GM04504 (cell line): Measurements from ENCODE around the gene HMCN2.
A peak's percentile ranks its signal among the peaks of the same experiment; 100 is the strongest.
"Not testable (repeated sequence)": the region's sequence is repeated elsewhere in the genome, so short reads cannot be mapped to it uniquely, and the experiment has no call there.

Experiments
- DNase-seq: peaks from one replicate; pipeline ENCODE4 v3.0.0-alpha.2; 2012; ENCODE audit warnings: low read depth

The HMCN2 gene

GRCh38 chr9:130421154-130421801, 155.7 kb downstream of the HMCN2 start:
- no peak for DNase-seq

- DNase-seq = peak; percentile 68
Measured at GRCh38 chr9:130421802-130422276, 156.3 kb downstream of the HMCN2 start.

DNA sequence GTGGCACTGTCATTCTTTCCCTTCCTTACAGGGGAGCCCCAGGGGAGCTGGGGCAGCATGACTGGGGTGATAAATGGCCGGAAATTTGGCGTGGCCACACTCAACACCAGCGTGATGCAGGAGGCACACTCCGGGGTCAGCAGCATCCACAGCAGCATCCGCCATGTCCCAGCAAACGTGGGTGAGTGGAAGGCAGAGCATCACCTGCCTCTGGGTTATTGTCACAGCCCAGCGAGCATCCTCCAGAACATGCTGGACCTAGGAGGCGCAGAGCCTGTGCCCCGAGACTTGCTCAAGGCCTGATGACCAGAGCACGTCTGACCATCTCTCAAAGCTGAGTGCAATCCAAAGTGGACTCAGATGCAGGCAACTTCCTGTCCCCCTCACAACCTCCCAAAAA, 157.0 kb downstream of the HMCN2 start:
- DNase-seq = no peak

GRCh38 chr9:130423272-130423671, 157.7 kb downstream of the HMCN2 start:
- no peak for DNase-seq

- no peak for DNase-seq
Measured at GRCh38 chr9:130424595-130425454, 159.3 kb downstream of the HMCN2 start.

DNA sequence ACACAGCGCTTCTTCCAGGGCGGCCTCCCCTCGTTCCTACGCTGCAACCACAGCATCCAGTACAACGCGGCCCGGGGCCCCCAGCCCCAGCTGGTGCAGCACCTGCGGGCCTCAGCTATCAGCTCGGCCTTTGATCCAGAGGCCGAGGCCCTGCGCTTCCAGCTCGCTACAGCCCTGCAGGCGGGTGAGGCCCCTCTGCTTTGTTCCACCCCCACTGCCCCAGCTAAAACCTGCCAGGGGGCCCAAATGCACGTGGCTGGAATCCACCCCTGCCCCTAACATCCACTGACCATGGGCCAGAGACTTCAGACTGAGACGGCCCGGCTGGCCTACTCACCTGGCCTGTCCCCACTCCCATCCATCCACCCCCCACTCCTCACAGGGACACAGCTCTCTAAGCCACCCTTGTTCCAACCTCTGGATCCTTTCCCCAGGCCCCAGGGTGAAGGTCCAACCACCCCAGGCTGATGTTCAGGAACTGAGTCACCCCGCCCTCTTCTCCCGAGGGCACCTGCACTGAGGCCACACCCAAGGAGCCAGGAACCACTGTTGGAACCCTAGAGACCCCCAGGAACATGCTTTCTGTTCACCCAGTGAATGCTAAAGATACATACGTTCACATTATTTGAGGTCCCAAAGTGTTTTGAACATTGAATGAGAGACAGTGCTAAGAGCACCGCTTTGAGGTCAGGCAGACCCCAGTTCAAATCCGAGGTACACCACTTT, 160.3 kb downstream of the HMCN2 start:
- no peak for DNase-seq

DNA sequence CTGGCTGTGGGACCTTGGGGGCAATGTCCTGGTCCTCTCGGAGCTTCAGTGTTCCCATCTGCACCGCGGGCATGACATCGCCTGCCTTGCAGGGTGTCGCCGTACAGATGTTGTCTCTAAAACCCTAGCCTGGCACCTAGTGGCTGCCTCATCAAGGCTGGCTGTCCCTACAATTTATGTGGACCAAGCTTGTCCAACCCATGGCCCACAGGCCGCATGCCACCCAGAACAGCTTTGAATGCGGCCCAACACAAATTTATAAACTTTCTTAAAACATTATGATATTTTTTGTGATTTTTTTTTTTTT, 160.9 kb downstream of the HMCN2 start:
- DNase-seq = no peak

- DNase-seq = peak; percentile 76
Measured at GRCh38 chr9:130426883-130427282, 161.3 kb downstream of the HMCN2 start.

GRCh38 chr9:130427326-130427725, 161.8 kb downstream of the HMCN2 start:
- no peak for DNase-seq

GRCh38 chr9:130428086-130428665, 162.6 kb downstream of the HMCN2 start:
- DNase-seq = no peak

GRCh38 chr9:130429381-130429780, 163.8 kb downstream of the HMCN2 start:
- no peak for DNase-seq

GRCh38 chr9:130429831-130430230, 164.3 kb downstream of the HMCN2 start:
- DNase-seq = no peak

DNA sequence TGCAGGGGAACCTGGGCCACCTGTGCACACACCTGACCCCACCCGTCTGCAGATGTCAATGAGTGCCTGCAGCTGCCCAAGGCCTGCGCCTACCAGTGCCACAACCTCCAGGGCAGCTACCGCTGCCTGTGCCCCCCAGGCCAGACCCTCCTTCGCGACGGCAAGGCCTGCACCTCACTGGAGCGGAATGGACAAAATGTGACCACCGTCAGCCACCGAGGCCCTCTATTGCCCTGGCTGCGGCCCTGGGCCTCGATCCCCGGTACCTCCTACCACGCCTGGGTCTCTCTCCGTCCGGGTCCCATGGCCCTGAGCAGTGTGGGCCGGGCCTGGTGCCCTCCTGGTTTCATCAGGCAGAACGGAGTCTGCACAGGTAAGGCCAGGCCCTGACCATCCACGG, 164.7 kb downstream of the HMCN2 start:
- DNase-seq = no peak

- no peak for DNase-seq
Measured at GRCh38 chr9:130430734-130431535, 165.4 kb downstream of the HMCN2 start.

- no peak for DNase-seq
Measured at GRCh38 chr9:130431536-130432303, 166.2 kb downstream of the HMCN2 start.

DNA sequence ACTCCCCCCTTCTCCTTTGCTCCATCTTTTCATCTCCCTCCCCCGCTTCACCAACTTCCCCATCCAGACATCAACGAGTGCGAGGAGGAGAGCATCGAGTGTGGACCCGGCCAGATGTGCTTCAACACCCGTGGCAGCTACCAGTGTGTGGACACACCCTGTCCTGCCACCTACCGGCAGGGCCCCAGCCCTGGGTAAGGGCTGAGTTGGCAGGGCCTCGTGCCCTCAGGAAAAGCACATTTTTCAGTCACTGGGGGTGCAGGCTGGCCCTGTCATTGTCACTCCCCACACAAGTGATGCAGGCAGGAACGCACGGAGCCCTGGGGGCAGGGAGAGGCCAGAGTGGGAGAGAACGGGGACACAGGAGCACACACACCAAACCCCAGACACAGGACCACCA, 166.8 kb downstream of the HMCN2 start:
- DNase-seq = no peak

DNA sequence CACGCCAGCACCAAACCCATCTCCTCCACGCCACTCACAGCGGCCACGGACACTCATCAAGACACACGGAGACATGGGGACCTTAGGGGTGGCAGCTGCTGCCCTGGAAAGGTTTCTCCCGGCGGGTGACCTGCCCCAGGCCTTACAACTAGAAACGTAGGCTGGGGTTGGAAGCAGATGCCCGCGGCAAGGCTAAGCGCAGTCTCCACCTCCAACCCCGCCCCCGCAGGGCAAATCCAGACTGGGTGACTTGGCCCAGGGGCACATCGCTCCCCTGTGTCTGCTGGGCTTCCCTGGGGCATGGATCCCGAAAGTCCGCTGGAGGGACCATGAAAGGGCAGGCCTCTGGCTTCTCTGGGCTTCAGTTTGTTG, 167.2 kb downstream of the HMCN2 start:
- no peak for DNase-seq

- DNase-seq = no peak
Measured at GRCh38 chr9:130433168-130433946, 167.8 kb downstream of the HMCN2 start.

DNA sequence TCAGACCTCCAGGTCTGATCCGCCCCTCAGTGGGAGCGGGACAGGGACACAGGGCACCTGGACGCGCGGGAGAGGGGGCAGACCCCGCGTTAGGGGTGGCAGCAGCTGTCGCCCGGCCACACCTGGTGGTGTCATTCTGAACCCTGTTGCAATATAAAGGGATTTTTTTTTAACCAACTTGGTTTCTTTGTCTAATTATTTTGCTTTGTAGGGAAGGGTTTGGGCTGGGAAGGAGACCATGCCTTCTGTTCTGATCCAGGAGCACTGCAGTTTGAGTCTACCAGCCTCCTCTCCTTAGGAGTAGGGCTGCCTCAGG, 168.3 kb downstream of the HMCN2 start:
- DNase-seq = no peak

DNA sequence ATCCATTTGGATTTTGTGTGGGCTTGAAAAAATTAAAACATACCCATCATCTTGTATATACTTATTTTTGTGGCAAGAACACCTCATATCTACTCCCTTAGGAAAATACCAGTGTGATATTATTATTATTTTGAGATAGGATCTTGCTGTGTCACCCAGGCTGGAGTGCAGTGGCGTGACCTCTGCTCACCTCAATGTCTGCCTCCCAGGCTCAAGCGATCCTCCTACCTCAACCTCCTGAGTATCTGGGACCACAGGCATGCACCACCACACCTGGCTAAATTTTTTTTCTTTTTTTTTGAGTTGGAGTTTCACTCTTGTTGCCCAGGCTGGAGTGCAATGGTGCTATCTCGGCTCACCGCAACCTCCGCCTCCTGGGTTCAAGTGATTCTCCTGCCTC, 169.1 kb downstream of the HMCN2 start:
- not testable (repeated sequence) for DNase-seq
